CD4-positive, alpha-beta T cell treated with Interleukin-1 beta for 1 hour (primary cell): ENCODE data around the gene GPR27.
A peak's percentile ranks its signal among the peaks of the same experiment; 100 is the strongest.

ENCODE experiments used
- DNase-seq, 2 donors: peaks; one replicate each; pipeline ENCODE4 v3.0.0-alpha.2; 2020 to 2022

GPR27 gene

GRCh38 chr3:71786551-71786950 is 32.9 kb downstream of the GPR27 start:
- no peak for DNase-seq

GRCh38 chr3:71787851-71788405 is 34.3 kb downstream of the GPR27 start:
- DNase-seq, result no peak

GRCh38 chr3:71789922-71790321 is 36.3 kb downstream of the GPR27 start:
- DNase-seq, result no peak

GRCh38 chr3:71791634-71792033 is 38.0 kb downstream of the GPR27 start:
- DNase-seq, result no peak

- DNase-seq, result no peak
These were observed 42.6 kb downstream of the GPR27 start for GRCh38 chr3:71796290-71796689.

GRCh38 chr3:71797455-71797854 is 43.8 kb downstream of the GPR27 start:
- DNase-seq, result no peak

GRCh38 chr3:71800023-71800422 is 46.4 kb downstream of the GPR27 start:
- no peak for DNase-seq

GRCh38 chr3:71801986-71802385 is 48.3 kb downstream of the GPR27 start:
- DNase-seq, result no peak

GRCh38 chr3:71803248-71803647 is 49.6 kb downstream of the GPR27 start:
- no peak for DNase-seq

- DNase-seq, result peak in 1 of 2 donors; percentile 27
These were observed 51.5 kb downstream of the GPR27 start for GRCh38 chr3:71805199-71805598.

- no peak for DNase-seq
These were observed 52.0 kb downstream of the GPR27 start for GRCh38 chr3:71805691-71806090.
